DND-41 (cell line): Measurements from ENCODE around the gene TGFB1.

Experiments
- ATAC-seq: fragments of 200-7000 bp; cut with Tn5 transposase; 3 replicates; pipeline ENCODE4 v1.9.1; 2021; ENCODE audit warnings: low read depth; ENCODE audit not compliant: insufficient read depth
- DNase-seq: peaks from one replicate; pipeline ENCODE4 v3.0.0-alpha.2; 2020
- H2AFZ ChIP-seq: 2 replicates; pipeline ENCODE4 v1.6.0; 2012; ENCODE audit warnings: low read depth, low read length
- H3K27ac ChIP-seq: 2 replicates; pipeline ENCODE4 v1.5.1; 2012; ENCODE audit warnings: low read length, inconsistent platforms
- H3K27me3 ChIP-seq: fragments of 200-600 bp; sonication (generic); 2 replicates; pipeline ENCODE4 v1.6.0; 2012; ENCODE audit warnings: low read length, mild to moderate bottlenecking, inconsistent platforms; ENCODE audit not compliant: insufficient read depth, poor library complexity
- H3K36me3 ChIP-seq: 2 replicates; pipeline ENCODE4 v1.5.1; 2012; ENCODE audit warnings: low read length, inconsistent platforms; ENCODE audit not compliant: insufficient read depth
- H3K4me1 ChIP-seq: 2 replicates; pipeline ENCODE4 v1.5.1; 2012; ENCODE audit warnings: mild to moderate bottlenecking, low read length; ENCODE audit not compliant: insufficient read depth
- H3K4me2 ChIP-seq: 2 replicates; pipeline ENCODE4 v1.6.0; 2012; ENCODE audit warnings: mild to moderate bottlenecking, moderate library complexity, low read length, inconsistent platforms; ENCODE audit not compliant: insufficient read depth
- H3K4me3 ChIP-seq, 2 experiments: fragments of 200-600 bp in 1 of 2; shearing (Covaris generic) in 1 of 2; 2 replicates each; pipeline ENCODE4 v1.5.1; 2012 to 2016; ENCODE audit warnings: inconsistent platforms in 2 of 2, low read length in 2 of 2, mild to moderate bottlenecking in 2 of 2, low read depth in 1 of 2, moderate library complexity in 1 of 2
- H3K79me2 ChIP-seq: 2 replicates; pipeline ENCODE4 v1.6.0; 2012; ENCODE audit warnings: low read length, inconsistent platforms; ENCODE audit not compliant: insufficient read depth
- H3K9ac ChIP-seq: 2 replicates; pipeline ENCODE4 v1.6.0; 2012; ENCODE audit warnings: low read depth, mild to moderate bottlenecking, inconsistent platforms, low read length, moderate library complexity
- H3K9me3 ChIP-seq: 2 replicates; pipeline ENCODE4 v1.5.1; 2012; ENCODE audit warnings: low read length, moderate library complexity, mild to moderate bottlenecking, inconsistent platforms; ENCODE audit not compliant: insufficient read depth, severe bottlenecking
- H4K20me1 ChIP-seq: 2 replicates; pipeline ENCODE4 v1.6.0; 2012; ENCODE audit warnings: low read length; ENCODE audit not compliant: insufficient read depth
- EZH2 ChIP-seq: IDR thresholded peaks from 3 replicates; pipeline ENCODE4 v1.6.1; 2012; ENCODE audit warnings: borderline replicate concordance, low read depth, mild to moderate bottlenecking, moderate library complexity, low read length, inconsistent platforms; ENCODE audit not compliant: severe bottlenecking
- TF ChIP-seq, protein P1 (sequence below): IDR thresholded peaks from 2 replicates; pipeline ENCODE4 v1.5.1; 2012; ENCODE audit warnings: borderline replicate concordance, low read length, moderate library complexity, mild to moderate bottlenecking; ENCODE audit not compliant: poor library complexity, severe bottlenecking; ENCODE audit errors: extremely low read depth

The TGFB1 gene

DNA sequence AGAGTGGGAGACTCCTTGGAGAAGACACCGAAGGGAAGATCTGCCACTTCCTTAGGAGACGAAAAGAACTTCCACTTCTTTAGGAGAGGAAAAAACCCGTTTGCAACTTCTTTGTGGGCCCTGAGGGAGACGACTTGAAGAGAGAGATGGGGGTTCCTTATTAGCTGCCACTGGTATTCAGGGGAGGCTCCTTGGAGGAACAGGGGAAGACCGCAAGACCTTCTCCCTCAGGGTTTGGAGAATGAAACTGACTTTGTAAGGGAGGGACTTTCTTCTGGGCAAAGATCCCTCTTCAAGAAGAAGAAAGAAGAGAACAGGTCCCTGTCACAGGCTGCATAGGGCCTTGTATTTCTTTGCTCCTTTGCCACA lies 44.3 kb upstream of the TGFB1 start:
- DNase-seq (no peak), ATAC-seq (no peak)
- TF ChIP-seq EZH2: no peak
- TF ChIP-seq, protein P1, sequence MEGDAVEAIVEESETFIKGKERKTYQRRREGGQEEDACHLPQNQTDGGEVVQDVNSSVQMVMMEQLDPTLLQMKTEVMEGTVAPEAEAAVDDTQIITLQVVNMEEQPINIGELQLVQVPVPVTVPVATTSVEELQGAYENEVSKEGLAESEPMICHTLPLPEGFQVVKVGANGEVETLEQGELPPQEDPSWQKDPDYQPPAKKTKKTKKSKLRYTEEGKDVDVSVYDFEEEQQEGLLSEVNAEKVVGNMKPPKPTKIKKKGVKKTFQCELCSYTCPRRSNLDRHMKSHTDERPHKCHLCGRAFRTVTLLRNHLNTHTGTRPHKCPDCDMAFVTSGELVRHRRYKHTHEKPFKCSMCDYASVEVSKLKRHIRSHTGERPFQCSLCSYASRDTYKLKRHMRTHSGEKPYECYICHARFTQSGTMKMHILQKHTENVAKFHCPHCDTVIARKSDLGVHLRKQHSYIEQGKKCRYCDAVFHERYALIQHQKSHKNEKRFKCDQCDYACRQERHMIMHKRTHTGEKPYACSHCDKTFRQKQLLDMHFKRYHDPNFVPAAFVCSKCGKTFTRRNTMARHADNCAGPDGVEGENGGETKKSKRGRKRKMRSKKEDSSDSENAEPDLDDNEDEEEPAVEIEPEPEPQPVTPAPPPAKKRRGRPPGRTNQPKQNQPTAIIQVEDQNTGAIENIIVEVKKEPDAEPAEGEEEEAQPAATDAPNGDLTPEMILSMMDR: no peak
- peak overlapping the region; percentile 75 for H3K9ac ChIP-seq
- peak overlapping the region; percentile 93 for H3K27ac ChIP-seq
- H3K36me3 ChIP-seq: peaks cover 2% of the 10 kb centered on the region; the same call in 1 of the 2 replicates
- peak overlapping the region; percentile 93 for H3K4me2 ChIP-seq
- peak overlapping the region; percentile 73 for H2AFZ ChIP-seq
- peak overlapping the region; percentile 71 to 82 for H3K4me3 ChIP-seq
- H3K4me1 ChIP-seq: peaks cover 33% of the 10 kb centered on the region
- H4K20me1 ChIP-seq: no peaks in the 10 kb centered on the region
- no peaks in the 10 kb centered on the region for H3K27me3 ChIP-seq
- H3K79me2 ChIP-seq: peaks cover 64% of the 10 kb centered on the region
- no peaks in the 10 kb centered on the region for H3K9me3 ChIP-seq

DNA sequence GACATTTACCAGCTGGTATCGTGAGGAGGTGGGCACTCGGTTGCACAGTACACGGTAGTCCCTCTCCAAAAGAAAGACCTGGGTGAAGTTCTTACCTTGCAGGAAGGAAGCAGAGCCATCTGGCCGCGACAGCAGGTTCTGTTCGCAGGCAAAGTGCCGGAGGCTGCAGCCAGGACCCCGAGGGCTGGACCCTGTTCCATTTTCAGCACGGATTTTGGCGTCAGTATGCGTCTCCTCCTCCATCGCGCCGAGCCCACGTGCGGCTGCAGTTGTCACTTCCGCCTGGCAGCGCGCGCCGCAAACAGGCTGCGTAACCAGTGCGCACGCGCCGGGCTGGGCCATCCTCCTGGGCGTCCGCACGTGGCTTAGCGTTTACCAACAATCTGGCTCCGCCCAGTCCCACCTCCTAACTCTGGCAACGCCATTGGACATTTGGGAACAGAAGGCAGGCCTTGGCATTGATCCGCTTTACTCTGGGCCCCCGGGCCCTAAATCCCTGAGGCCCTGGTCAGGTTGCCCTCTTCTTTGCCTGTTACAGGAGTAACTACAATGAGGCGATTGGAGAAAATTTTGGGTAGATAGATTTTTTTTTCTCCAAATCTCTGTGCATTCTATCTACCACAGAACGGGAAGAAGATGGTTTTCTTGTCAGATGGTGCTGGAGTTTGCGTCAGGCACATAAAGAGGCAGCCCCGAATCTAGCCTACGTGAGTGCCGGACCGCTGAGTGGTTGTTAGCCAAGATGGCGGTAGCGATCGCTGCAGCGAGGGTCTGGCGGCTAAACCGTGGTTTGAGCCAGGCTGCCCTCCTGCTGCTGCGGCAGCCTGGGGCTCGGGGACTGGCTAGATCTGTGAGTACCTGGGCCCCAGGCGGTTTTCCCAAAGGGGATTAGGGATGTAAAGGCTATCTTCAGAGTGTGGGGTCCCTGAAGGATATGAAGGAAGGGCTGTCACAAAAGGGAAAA lies 43.6 kb upstream of the TGFB1 start, which contains the start of the genes BCKDHA and EXOSC5:
TSS of gene BCKDHA (plus strand) at position 733 of the 964 bp plus-strand sequence. CDS start at position 743, 10 bp downstream.
TSS of gene EXOSC5 (minus strand) at position 274 of the 964 bp plus-strand sequence. CDS start at position 243, 31 bp downstream.
- Histone ChIP-seq H3K9me3 (no peaks in the 10 kb centered on the region), H4K20me1 (peaks cover 4% of the 10 kb centered on the region; the same call in 1 of the 2 replicates), H2AFZ (peak within 1 kb of the TSS; percentile 89), H3K4me3 (peak within 1 kb of the TSS; percentile 82 to 85), H3K9ac (peak within 1 kb of the TSS; percentile 75), H3K4me2 (peak within 1 kb of the TSS; percentile 93), H3K79me2 (peaks cover 64% of the 10 kb centered on the region), H3K36me3 (peaks cover 5% of the 10 kb centered on the region; the same call in 1 of the 2 replicates), H3K27me3 (no peaks in the 10 kb centered on the region), H3K4me1 (peaks cover 33% of the 10 kb centered on the region), H3K27ac (peak within 1 kb of the TSS; percentile 93)
- ATAC-seq (peak; percentile 99), DNase-seq (peak; percentile 99)
- no peak for TF ChIP-seq EZH2
- TF ChIP-seq, protein P1: no peak

DNA sequence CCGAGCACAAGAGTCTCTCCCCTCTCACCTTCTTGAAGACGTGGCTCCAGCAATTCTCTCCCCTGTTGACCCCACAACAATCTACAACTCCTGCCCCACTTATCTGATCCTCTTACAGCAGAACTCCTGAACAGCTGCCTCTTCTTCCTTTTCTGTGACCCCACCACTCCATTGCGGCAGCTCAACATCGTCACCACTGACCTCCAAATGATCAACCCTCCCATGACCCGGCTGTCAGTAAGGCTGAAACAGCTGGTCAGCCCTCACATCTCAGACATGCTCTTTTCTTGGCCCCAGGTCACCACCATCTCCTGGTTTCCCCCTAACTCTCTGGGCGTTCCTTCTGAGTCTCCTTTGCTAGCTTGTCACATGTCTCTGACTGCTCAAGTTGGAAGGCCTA lies 41.6 kb upstream of the TGFB1 start:
- Histone ChIP-seq H3K9me3 (no peaks in the 10 kb centered on the region), H3K4me1 (peaks cover 33% of the 10 kb centered on the region), H3K9ac (no peak overlapping the region), H3K36me3 (peaks cover 23% of the 10 kb centered on the region), H3K27me3 (no peaks in the 10 kb centered on the region), H4K20me1 (peaks cover 7% of the 10 kb centered on the region; the same call in 1 of the 2 replicates), H2AFZ (no peak overlapping the region), H3K27ac (no peak overlapping the region), H3K4me2 (peak overlapping the region; percentile 93), H3K4me3 (peak overlapping the region in 1 of 2 experiments; percentile 85; a peak in 1 of 4 replicates), H3K79me2 (peaks cover 56% of the 10 kb centered on the region)
- DNase-seq (no peak), ATAC-seq (no peak)
- TF ChIP-seq, protein P1: no peak
- TF ChIP-seq EZH2: no peak
